Smooth muscle cell (in vitro differentiated cells): ENCODE data around the gene KIAA1671. TPM values are rescaled to one million over a fixed set of nuclear protein-coding genes. Genes with fewer than 3 reads are reported as not detected.
A peak's percentile ranks its signal among the peaks of the same experiment; 100 is the strongest.

ENCODE experiments used
- DNase-seq: peaks from one replicate; lab custom pipeline; 2025; ENCODE audit not compliant: unreplicated experiment; lab: John Stamatoyannopoulos, UW
- H2AFZ ChIP-seq: fragments of 200-600 bp; sonication (generic); 2 replicates; pipeline ENCODE4 v1.6.0; 2016; ENCODE audit warnings: antibody characterized with exemption, low read depth, mild to moderate bottlenecking
- H3F3A ChIP-seq: fragments of 200-600 bp; sonication (generic); 2 replicates; pipeline ENCODE4 v1.6.0; 2017; ENCODE audit warnings: antibody characterized with exemption, low read depth
- H3K27ac ChIP-seq: fragments of 200-600 bp; sonication (generic); 2 replicates; pipeline ENCODE4 v1.5.1; 2016; ENCODE audit warnings: low read depth, mild to moderate bottlenecking
- H3K27me3 ChIP-seq: fragments of 200-600 bp; sonication (generic); 2 replicates; pipeline ENCODE4 v1.6.1; 2016; ENCODE audit warnings: low read depth, mild to moderate bottlenecking
- H3K36me3 ChIP-seq: fragments of 200-600 bp; sonication (generic); 2 replicates; pipeline ENCODE4 v1.5.1; 2016; ENCODE audit warnings: low read depth
- H3K4me1 ChIP-seq: fragments of 200-600 bp; sonication (generic); 2 replicates; pipeline ENCODE4 v1.5.1; 2016; ENCODE audit warnings: low read depth
- H3K4me2 ChIP-seq: fragments of 200-600 bp; sonication (generic); 2 replicates; pipeline ENCODE4 v1.6.0; 2016; ENCODE audit warnings: mild to moderate bottlenecking
- H3K4me3 ChIP-seq: fragments of 200-600 bp; sonication (generic); 2 replicates; pipeline ENCODE4 v1.5.1; 2016; ENCODE audit warnings: mild to moderate bottlenecking
- H3K79me2 ChIP-seq: fragments of 200-600 bp; sonication (generic); 2 replicates; pipeline ENCODE4 v1.6.0; 2016; ENCODE audit warnings: low read depth, mild to moderate bottlenecking
- H3K9ac ChIP-seq: fragments of 200-600 bp; sonication (generic); 2 replicates; pipeline ENCODE4 v1.6.0; 2016; ENCODE audit warnings: low read depth
- H3K9me3 ChIP-seq: fragments of 200-600 bp; sonication (generic); replicated peaks from 2 replicates; pipeline ENCODE4 v1.5.1; 2016; ENCODE audit warnings: low read depth
- H4K20me1 ChIP-seq: fragments of 200-600 bp; sonication (generic); 2 replicates; pipeline ENCODE4 v1.6.0; 2016; ENCODE audit warnings: low read depth
- CTCF ChIP-seq: fragments of 200-600 bp; sonication (generic); IDR thresholded peaks from 2 replicates; pipeline ENCODE4 v1.5.1; 2017; ENCODE audit warnings: borderline replicate concordance, mild to moderate bottlenecking, antibody characterized with exemption; ENCODE audit not compliant: insufficient read depth, poor library complexity, severe bottlenecking
- WGBS: methylation state at CpG from one replicate; pipeline ENCODE4 v1.1.7; 2016; ENCODE audit warnings: low lambda C conversion rate; 5-methylcytosine and 5-hydroxymethylcytosine counted together
- polyA plus RNA-seq: library from polyadenylated mRNA; unstranded; fragments of >200 nt; fragmentation: Nextera tagmentation; extraction: Ambion mirVana; gene quantifications from 2 replicates; pipeline ENCODE4 v1.2.1, GENCODE V29; 2016
- total RNA-seq: library from RNA; depleted of rRNA; stranded (reverse); fragments of >200 nt; gene quantifications from 2 replicates; pipeline ENCODE4 v1.2.3, GENCODE V29; 2014

Gene KIAA1671
- total and polyA plus RNA-seq, 2 experiments from 2014 or later = 1.7 to 7.6 TPM

GRCh38 chr22:25113316-25113721, 160.8 kb downstream of the KIAA1671 start:
- no peaks in the 10 kb centered on the region for H3K36me3 ChIP-seq
- H3K9ac ChIP-seq = no peak overlapping the region
- H2AFZ ChIP-seq = no peak overlapping the region
- no peaks in the 10 kb centered on the region for H3K9me3 ChIP-seq
- 63% methylated on average over 7 of the region's 7 CpGs for WGBS
- no peak overlapping the region for H3K4me2 ChIP-seq
- TF ChIP-seq CTCF = no peak
- H4K20me1 ChIP-seq = no peaks in the 10 kb centered on the region
- H3K4me3 ChIP-seq = no peak overlapping the region
- H3K27ac ChIP-seq = no peak overlapping the region
- H3F3A ChIP-seq = no peaks in the 10 kb centered on the region
- peaks cover 6% of the 10 kb centered on the region for H3K4me1 ChIP-seq
- H3K79me2 ChIP-seq = no peaks in the 10 kb centered on the region
- H3K27me3 ChIP-seq = no peaks in the 10 kb centered on the region
- no peak for DNase-seq

GRCh38 chr22:25114369-25115362, 162.2 kb downstream of the KIAA1671 start:
- no peak overlapping the region for H3K4me2 ChIP-seq

GRCh38 chr22:25119609-25120008, 167.1 kb downstream of the KIAA1671 start:
- no peaks in the 10 kb centered on the region for H3F3A ChIP-seq
- H3K9me3 ChIP-seq = no peaks in the 10 kb centered on the region
- peaks cover 17% of the 10 kb centered on the region for H3K4me1 ChIP-seq
- no peak for DNase-seq
- H3K9ac ChIP-seq = no peak overlapping the region
- H3K27ac ChIP-seq = peak overlapping the region; percentile 61
- H3K4me3 ChIP-seq = no peak overlapping the region
- no peaks in the 10 kb centered on the region for H3K27me3 ChIP-seq
- no peaks in the 10 kb centered on the region for H3K36me3 ChIP-seq
- TF ChIP-seq CTCF = no peak
- no peaks in the 10 kb centered on the region for H3K79me2 ChIP-seq
- WGBS = 100% methylated on average over 2 of the region's 2 CpGs
- H4K20me1 ChIP-seq = no peaks in the 10 kb centered on the region
- H3K4me2 ChIP-seq = no peak overlapping the region
- H2AFZ ChIP-seq = no peak overlapping the region

More at GRCh38 chr22:25114369-25115362, 162.2 kb downstream of the KIAA1671 start:
- H3K36me3 ChIP-seq = no peaks in the 10 kb centered on the region
- peaks cover 9% of the 10 kb centered on the region for H3K4me1 ChIP-seq
- H2AFZ ChIP-seq = no peak overlapping the region
- H3K27me3 ChIP-seq = no peaks in the 10 kb centered on the region
- no peaks in the 10 kb centered on the region for H3K9me3 ChIP-seq
- no peak overlapping the region for H3K4me3 ChIP-seq
- no peak overlapping the region for H3K9ac ChIP-seq
- 75% methylated on average over 17 of the region's 17 CpGs for WGBS
- no peak for DNase-seq
- H3K79me2 ChIP-seq = no peaks in the 10 kb centered on the region
- H4K20me1 ChIP-seq = no peaks in the 10 kb centered on the region
- no peak for TF ChIP-seq CTCF
- peak overlapping the region; percentile 0 for H3K27ac ChIP-seq
- H3F3A ChIP-seq = no peaks in the 10 kb centered on the region
